H1 (cell line): ENCODE results near the gene TPM1. TPM values are rescaled to one million over a fixed set of nuclear protein-coding genes. Genes with fewer than 3 reads are reported as not detected.
A peak's percentile ranks its signal among the peaks of the same experiment; 100 is the strongest.

Source experiments
- ASH2L ChIP-seq: fragments of 200-600, 300-600 bp; sonication (generic); IDR thresholded peaks from one replicate; pipeline ENCODE4 v1.7.1; 2017; ENCODE audit warnings: low read length
- BRCA1 ChIP-seq: IDR thresholded peaks from 2 replicates; pipeline ENCODE4 v1.6.1; 2012; ENCODE audit warnings: low read depth, low read length, improper control_type of control experiment
- CHD1 ChIP-seq: IDR thresholded peaks from 2 replicates; pipeline ENCODE4 v1.6.1; 2012; ENCODE audit warnings: low read depth, low read length, improper control_type of control experiment
- EGR1 ChIP-seq: IDR thresholded peaks from 2 replicates; pipeline ENCODE4 v1.6.1; 2011; ENCODE audit warnings: low read depth, low read length, borderline replicate concordance
- EZH2 ChIP-seq: fragments of 200-600 bp; sonication (generic); IDR thresholded peaks from 2 replicates; pipeline ENCODE4 v1.7.1; 2012; ENCODE audit warnings: low read depth, mild to moderate bottlenecking, moderate library complexity, low read length, inconsistent platforms; ENCODE audit not compliant: severe bottlenecking
- HDAC6 ChIP-seq: IDR thresholded peaks from one replicate; pipeline ENCODE4 v1.7.1; 2012; ENCODE audit warnings: low read depth, mild to moderate bottlenecking, inconsistent platforms, low read length, moderate library complexity
- JUND ChIP-seq: IDR thresholded peaks from 2 replicates; pipeline ENCODE4 v1.6.1; 2011; ENCODE audit warnings: mild to moderate bottlenecking, improper control_type of control experiment, low read length
- KDM1A ChIP-seq: fragments of 200-600, 300-600 bp; sonication (generic); IDR thresholded peaks from 2 replicates; pipeline ENCODE4 v1.7.1; 2016; ENCODE audit warnings: mild to moderate bottlenecking, low read length, borderline replicate concordance
- MAFK ChIP-seq: IDR thresholded peaks from 2 replicates; pipeline ENCODE4 v1.6.1; 2012; ENCODE audit warnings: low read depth, mild to moderate bottlenecking, improper control_type of control experiment, low read length
- PHF8 ChIP-seq: fragments of 200-600 bp; sonication (generic); conservative IDR thresholded peaks from 2 replicates; pipeline ENCODE4 v1.7.1; 2012; ENCODE audit warnings: low read depth, mild to moderate bottlenecking, inconsistent platforms, low read length, moderate library complexity
- POLR2A ChIP-seq, 2 experiments: IDR thresholded peaks; 1 replicate in 1 of 2; 2 replicates in 1 of 2; pipeline ENCODE4 v1.6.1; 2011; ENCODE audit warnings: low read depth in 2 of 2, low read length in 2 of 2, mild to moderate bottlenecking in 2 of 2; ENCODE audit errors: control extremely low read depth in 1 of 2
- RFX5 ChIP-seq: IDR thresholded peaks from 2 replicates; pipeline ENCODE4 v1.6.1; 2011; ENCODE audit warnings: low read depth, low read length, improper control_type of control experiment, borderline replicate concordance
- SP2 ChIP-seq: IDR thresholded peaks from 2 replicates; pipeline ENCODE4 v1.6.1; 2012; ENCODE audit warnings: mild to moderate bottlenecking, low read length, inconsistent platforms
- TAF1 ChIP-seq: IDR thresholded peaks from 2 replicates; pipeline ENCODE4 v1.6.1; 2011; ENCODE audit warnings: mild to moderate bottlenecking, low read depth, low read length
- TAF7 ChIP-seq: optimal IDR thresholded peaks from 2 replicates; pipeline ENCODE3; 2011; ENCODE audit warnings: low read depth, mild to moderate bottlenecking, inconsistent platforms, low read length, moderate library complexity, borderline replicate concordance
- TEAD4 ChIP-seq: IDR thresholded peaks from 2 replicates; pipeline ENCODE4 v1.6.1; 2012; ENCODE audit warnings: low read depth, low read length, inconsistent platforms, mixed read lengths
- polyA plus RNA-seq, 7 experiments: library from polyadenylated mRNA; depleted of rRNA in 3 of 7; stranded (reverse) in 5 of 7; unstranded in 2 of 7; fragments of >200 nt in 5 of 7; fragments of 200-250 nt in 2 of 7; gene quantifications; 1 replicate in 5 of 7; 2 replicates in 1 of 7; 4 replicates in 1 of 7; pipeline versions ENCODE4 v1.2.1 to v1.2.3, GENCODE V29; 2011 to 2013; ENCODE audit warnings: missing spikeins in 2 of 7, mixed read lengths in 2 of 7
- total RNA-seq: library from RNA; stranded (reverse); fragmentation: NEBNext Ultra II Directional; extraction: Animal tissue kit (Norgen Biotek cat#: 25700); gene quantifications from 2 replicates; pipeline ENCODE4 v1.2.1, GENCODE V29; 2021
- TF ChIP-seq, protein P1 (sequence below): IDR thresholded peaks from 2 replicates; pipeline ENCODE4 v1.6.1; 2011; ENCODE audit warnings: low read length, improper control_type of control experiment
- TF ChIP-seq, protein P2 (sequence below), 3 experiments: IDR thresholded peaks; 1 replicate in 2 of 3; 2 replicates in 1 of 3; pipeline versions ENCODE4 v1.5.1 to v1.6.1; 2011; ENCODE audit warnings: low read length in 3 of 3, mild to moderate bottlenecking in 3 of 3, inconsistent platforms in 2 of 3, low read depth in 1 of 3, moderate library complexity in 1 of 3; ENCODE audit not compliant: insufficient read depth in 1 of 3; ENCODE audit errors: control extremely low read depth in 1 of 3
- TF ChIP-seq, protein P3 (sequence below): IDR thresholded peaks from 2 replicates; pipeline ENCODE4 v1.6.1; 2012; ENCODE audit warnings: low read length, inconsistent platforms

The TPM1 gene
- total and polyA plus RNA-seq, 2 of the 8 experiments (the other 6 are each of a cell fraction or from before 2014, with no cell fraction given): 258 to 579 TPM

DNA sequence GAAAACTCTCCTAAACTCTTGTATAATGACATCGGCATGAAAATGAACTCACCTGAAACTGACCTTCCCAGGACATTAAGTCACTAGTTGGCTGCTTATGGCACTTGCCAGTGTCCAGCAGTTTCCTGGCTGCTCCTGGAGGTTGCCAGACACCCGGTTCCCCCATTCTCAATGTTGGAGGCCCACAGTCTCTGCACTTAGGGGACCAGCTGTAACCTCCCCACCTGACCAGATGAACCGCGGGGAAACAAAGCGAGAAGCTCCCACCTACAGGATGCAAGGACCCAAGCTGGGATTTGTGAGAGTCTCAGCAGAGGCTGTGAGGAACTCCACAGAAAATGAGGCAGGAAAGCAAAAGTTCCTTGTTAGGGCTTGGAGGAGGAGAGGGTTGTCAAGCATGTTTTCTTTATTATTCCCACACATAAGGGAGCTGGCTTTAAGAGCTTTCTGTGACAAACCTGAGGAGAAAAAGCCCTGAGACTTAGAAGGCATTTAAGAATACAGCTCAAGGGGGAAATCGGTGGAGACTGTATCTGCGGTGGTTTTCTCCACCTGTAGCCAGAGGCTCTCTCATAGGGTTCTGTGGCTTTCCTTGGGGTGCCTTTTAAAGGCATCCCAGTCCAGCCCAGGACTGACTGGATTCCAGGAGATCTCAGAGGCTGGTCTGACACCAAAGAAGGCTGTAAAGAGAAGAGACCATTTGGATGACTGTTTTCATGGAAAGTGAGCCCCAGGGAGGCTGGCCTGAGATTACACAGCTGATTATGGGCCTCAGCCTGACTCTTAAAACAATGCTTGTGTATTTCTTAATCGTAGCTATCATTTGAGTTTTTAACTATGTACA lies 4.6 kb downstream of the TPM1 start (continued):
- TF ChIP-seq, protein P1, sequence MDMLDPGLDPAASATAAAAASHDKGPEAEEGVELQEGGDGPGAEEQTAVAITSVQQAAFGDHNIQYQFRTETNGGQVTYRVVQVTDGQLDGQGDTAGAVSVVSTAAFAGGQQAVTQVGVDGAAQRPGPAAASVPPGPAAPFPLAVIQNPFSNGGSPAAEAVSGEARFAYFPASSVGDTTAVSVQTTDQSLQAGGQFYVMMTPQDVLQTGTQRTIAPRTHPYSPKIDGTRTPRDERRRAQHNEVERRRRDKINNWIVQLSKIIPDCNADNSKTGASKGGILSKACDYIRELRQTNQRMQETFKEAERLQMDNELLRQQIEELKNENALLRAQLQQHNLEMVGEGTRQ: no peak; the same call in 1 of the 2 replicates
- TF ChIP-seq PHF8 (0 out of 2 replicates have a peak, but pooled peaks have one; percentile 17), MAFK (0 out of 2 replicates have a peak, but pooled peaks have one; percentile 6), RFX5 (no peak), EGR1 (no peak), CHD1 (no peak), TAF1 (no peak), EZH2 (no peak), KDM1A (no peak), ASH2L (no peak), JUND (no peak), TEAD4 (no peak), HDAC6 (no peak), BRCA1 (no peak), SP2 (no peak), POLR2A (IDR thresholded peaks at IDR 0.05; ENCODE audit: control extremely low read depth in 1 of 2, low read depth in 2 of 2, low read length in 2 of 2) (peak in 1 of 2 experiments; percentile 51; a peak in 2 of 3 replicates), TAF7 (peak; percentile 6)
- TF ChIP-seq, protein P2, sequence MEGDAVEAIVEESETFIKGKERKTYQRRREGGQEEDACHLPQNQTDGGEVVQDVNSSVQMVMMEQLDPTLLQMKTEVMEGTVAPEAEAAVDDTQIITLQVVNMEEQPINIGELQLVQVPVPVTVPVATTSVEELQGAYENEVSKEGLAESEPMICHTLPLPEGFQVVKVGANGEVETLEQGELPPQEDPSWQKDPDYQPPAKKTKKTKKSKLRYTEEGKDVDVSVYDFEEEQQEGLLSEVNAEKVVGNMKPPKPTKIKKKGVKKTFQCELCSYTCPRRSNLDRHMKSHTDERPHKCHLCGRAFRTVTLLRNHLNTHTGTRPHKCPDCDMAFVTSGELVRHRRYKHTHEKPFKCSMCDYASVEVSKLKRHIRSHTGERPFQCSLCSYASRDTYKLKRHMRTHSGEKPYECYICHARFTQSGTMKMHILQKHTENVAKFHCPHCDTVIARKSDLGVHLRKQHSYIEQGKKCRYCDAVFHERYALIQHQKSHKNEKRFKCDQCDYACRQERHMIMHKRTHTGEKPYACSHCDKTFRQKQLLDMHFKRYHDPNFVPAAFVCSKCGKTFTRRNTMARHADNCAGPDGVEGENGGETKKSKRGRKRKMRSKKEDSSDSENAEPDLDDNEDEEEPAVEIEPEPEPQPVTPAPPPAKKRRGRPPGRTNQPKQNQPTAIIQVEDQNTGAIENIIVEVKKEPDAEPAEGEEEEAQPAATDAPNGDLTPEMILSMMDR (IDR thresholded peaks at IDR 0.05; ENCODE audit: control extremely low read depth in 1 of 3, insufficient read depth in 1 of 3, low read depth in 1 of 3, low read length in 3 of 3): no peak; a peak in 1 of 4 replicates
- TF ChIP-seq, protein P3, sequence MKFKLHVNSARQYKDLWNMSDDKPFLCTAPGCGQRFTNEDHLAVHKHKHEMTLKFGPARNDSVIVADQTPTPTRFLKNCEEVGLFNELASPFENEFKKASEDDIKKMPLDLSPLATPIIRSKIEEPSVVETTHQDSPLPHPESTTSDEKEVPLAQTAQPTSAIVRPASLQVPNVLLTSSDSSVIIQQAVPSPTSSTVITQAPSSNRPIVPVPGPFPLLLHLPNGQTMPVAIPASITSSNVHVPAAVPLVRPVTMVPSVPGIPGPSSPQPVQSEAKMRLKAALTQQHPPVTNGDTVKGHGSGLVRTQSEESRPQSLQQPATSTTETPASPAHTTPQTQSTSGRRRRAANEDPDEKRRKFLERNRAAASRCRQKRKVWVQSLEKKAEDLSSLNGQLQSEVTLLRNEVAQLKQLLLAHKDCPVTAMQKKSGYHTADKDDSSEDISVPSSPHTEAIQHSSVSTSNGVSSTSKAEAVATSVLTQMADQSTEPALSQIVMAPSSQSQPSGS: no peak; the same call in 1 of the 2 replicates
